Activated CD8-positive, alpha-beta memory T cell treated with anti-CD3 and anti-CD28 coated beads for 48 hours (primary cell): ENCODE measurements around the gene SDSL.

ENCODE experiments used
- DNase-seq, 3 experiments: peaks; one replicate each; pipeline ENCODE4 v3.0.0-alpha.2; 2020; ENCODE audit warnings: low read depth in 2 of 3, low spot score in 2 of 3

SDSL gene

GRCh38 chr12:113468365-113469223 is 46.4 kb downstream of the SDSL start:
- DNase-seq = no peak

DNA sequence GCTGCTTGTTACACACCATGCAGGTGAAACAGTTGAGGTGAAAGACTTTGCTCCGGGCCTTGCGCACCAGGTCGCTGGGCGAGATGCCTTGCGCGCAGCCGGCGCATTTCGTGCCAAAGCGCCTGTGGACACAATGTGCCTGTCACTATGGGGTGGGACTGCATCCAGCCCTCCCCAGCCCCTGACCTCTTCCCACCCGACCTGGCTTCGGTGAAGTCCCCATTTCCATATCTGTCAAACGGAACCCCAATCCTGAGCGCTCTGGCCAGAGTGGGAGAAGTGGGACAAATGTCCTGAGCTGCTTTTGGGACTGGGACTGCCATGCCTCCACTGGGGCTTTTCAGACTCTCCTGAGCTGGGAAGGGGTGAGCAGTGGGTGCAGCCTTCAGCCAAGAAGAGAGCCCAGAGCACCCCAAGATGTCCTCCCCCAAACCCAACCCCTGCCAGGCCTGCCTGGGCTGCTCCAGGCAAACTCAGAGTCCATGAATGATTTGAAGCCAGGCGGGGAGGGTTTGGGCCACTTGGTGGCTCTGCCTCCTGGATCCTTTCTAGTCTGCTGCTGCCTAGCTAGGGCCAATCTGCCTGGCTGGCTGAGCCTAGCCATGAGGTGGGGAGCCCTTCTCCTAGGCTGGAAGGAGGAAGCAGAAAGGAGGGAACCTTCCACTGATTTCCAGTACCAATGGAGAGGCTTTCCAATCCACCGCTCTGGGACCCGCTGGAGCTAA is 47.2 kb downstream of the SDSL start:
- no peak for DNase-seq

DNA sequence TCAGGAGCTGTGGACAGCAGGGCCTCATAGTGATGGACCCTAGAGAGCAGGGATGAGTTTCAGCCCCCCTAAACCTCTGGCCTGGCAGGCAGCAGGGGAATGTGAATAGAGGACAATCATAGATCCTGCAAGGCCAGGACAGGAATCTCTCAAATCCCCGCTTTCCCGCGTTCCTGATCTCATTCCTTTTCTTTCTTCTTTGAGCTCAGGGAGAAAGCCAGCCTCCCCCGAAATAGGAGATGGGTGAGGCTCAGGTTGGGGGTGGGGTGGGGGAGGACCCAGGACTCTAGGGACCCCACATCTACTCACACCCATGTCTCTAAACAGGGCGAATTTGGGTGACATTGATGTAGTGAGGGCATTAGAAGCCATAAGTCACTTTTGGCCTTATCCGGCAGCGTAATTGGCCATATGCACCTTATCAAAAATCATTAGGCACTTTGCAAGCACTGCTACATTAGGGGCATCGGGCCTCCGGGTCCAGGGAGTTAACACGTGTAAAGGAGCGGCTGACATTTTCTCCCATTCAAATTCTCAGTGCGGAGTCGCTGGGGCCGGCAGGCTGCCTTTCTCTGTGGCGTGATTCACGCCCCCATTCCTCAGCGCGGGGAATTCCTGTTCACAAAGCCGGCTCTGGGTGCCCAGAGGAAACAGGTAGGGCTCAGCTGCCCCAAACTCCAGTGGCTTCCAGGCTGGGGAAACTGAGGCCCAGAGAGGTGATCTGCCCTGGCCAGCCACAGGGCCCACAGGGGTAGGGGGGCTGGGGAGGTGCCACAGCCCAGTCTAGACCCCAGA is 48.0 kb downstream of the SDSL start:
- no peak for DNase-seq

GRCh38 chr12:113470871-113471618 is 48.9 kb downstream of the SDSL start:
- DNase-seq = no peak

DNA sequence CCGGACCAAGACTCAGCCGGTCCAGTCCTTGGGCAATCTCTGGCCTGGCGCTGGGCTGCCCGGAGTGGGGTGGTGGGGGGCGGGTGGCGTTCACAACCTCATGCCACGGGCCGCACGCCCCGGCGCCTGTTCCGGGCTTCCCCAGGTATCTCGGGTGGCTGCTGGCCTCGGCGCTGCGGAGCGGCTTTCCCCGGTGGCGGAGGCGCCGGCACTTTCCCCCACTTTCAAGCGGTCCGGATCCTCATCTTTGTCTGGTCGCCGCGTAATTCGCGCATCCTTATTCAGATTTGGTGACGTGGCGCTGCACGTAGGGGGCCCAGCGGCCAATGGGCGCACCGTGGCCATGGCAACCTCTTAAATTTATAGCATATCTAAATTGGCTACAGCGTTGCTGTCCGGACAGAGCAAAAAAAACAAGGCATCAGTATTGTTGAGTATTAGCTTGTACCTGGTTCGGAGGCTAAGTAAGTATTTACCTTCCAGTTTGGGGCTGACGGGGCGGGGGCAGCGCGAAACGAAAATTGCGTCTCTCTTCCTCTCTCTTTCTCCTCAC is 49.5 kb downstream of the SDSL start, which contains the start of gene LHX5:
LHX5 (minus strand) TSS at position 253 of the 553 bp plus-strand sequence. CDS start 373 bp downstream, outside the sequence.
- DNase-seq = no peak

GRCh38 chr12:113472191-113473121 is 50.3 kb downstream of the SDSL start:
- no peak for DNase-seq

GRCh38 chr12:113473400-113473799 is 51.2 kb downstream of the SDSL start:
- no peak for DNase-seq

- DNase-seq = no peak
Measured at GRCh38 chr12:113473942-113474341, 51.8 kb downstream of the SDSL start.

- no peak for DNase-seq
Measured at GRCh38 chr12:113474635-113475436, 52.7 kb downstream of the SDSL start.

- no peak for DNase-seq
Measured at GRCh38 chr12:113475451-113476175, 53.4 kb downstream of the SDSL start.

GRCh38 chr12:113476176-113476986 is 54.2 kb downstream of the SDSL start:
- DNase-seq = no peak

DNA sequence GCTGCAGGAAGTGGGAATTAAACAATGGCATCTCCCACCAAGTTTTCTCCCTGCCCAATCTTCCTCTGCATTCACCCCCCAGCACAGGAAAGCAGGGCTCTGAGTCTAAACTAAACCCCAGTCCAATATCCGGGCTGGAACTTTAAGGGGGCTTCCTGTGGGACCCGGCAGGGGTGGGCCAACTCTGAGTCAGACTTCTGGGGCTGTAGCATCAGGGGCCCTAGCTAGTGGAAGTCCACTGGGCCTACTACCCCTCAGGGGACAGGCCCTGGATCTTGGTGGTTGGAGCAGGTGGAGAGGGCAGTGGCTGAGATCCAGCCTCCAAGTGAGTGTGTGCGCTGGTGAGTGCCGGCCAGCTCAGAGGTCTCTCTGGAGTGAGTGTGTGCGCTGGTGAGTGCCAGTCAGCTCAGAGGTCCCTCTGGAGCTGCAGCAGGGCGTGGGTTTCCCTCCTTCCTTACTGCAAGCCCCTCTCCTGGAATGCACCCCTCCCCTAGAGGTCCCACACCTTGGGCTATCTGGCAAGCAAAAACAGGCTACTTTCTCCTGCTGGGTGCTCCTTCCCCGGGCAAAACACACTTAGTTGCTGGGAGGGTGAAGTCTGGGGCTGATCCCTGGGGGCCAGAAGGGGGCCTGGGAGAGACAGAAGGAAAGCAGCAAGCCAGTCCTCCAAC is 55.1 kb downstream of the SDSL start:
- DNase-seq = no peak

- DNase-seq = no peak
Measured at GRCh38 chr12:113477842-113478215, 55.6 kb downstream of the SDSL start.

DNA sequence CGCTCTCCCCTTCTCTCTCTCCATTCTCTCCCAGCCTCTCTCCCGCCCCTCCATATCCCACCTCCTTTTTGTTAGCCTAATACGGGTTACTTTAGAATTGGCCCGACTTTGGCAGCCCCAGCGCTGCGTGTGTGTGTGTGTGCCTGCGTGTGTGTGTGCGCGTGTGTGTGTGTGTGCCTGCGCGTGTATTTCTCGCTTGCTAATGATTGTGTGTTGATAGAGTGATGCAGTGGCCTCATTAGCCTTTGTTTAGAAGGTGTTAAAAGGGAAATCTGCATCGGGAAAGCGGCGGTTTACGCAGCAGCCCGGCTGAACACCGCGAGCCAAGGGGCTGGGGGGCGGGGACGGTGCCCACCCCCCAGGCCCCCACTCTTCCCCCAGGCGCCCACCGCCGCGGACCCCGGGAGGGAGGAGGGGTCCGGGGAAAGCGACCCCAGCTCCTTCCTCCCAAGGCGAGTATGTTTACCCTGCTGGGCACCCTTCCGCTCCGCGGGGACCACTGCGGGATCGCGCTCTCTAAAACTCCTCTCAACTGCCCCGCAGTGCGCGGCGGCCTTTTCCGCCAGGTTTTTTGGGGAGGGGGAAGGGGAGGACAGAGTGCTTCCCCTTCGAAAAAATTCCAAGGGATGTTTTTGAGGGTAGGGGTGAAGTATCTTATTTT is 56.3 kb downstream of the SDSL start:
- no peak for DNase-seq

DNA sequence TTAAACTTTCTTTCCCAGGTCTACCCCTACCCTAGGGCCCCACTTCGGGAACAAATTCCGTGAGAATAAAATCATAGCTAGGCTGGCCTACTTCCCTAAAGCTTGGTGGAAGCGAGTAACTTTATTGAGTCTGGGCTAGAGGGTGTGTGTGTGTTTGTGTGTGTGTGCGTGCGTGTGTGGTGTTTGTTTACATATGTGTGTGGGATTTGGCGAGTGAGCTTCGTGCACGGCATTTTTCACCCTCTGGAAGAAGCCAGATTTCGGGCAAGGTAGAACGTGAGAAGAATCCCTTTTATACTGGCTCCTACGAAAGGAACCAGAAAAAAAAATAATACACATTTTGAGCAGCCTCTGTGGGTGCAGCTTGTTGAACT is 57.0 kb downstream of the SDSL start:
- no peak for DNase-seq
